HG03103 (cell line): ENCODE results near the gene C1orf174.

Experiments
- ATAC-seq: cut with Tn5 transposase; IDR thresholded peaks from one replicate; pipeline ENCODE4 v1.9.1; 2021; ENCODE audit warnings: low read depth; ENCODE audit not compliant: unreplicated experiment

C1orf174 gene

GRCh38 chr1:3910857-3911845, 11.1 kb upstream of the C1orf174 start:
- ATAC-seq, result peak; percentile 55

- no peak for ATAC-seq
These were observed 10.1 kb upstream of the C1orf174 start for GRCh38 chr1:3910049-3910731.

GRCh38 chr1:3909615-3910014, 9.5 kb upstream of the C1orf174 start:
- ATAC-seq, result no peak

GRCh38 chr1:3908886-3909517, 8.9 kb upstream of the C1orf174 start:
- ATAC-seq, result no peak

GRCh38 chr1:3907621-3908165, 7.6 kb upstream of the C1orf174 start:
- ATAC-seq, result no peak

GRCh38 chr1:3907031-3907534, 7.0 kb upstream of the C1orf174 start:
- no peak for ATAC-seq

GRCh38 chr1:3906672-3907020, 6.6 kb upstream of the C1orf174 start:
- ATAC-seq, result no peak

GRCh38 chr1:3905953-3906671, 6.0 kb upstream of the C1orf174 start:
- ATAC-seq, result no peak

- no peak for ATAC-seq
These were observed 5.3 kb upstream of the C1orf174 start for GRCh38 chr1:3905266-3905952.

GRCh38 chr1:3904843-3905185, 4.7 kb upstream of the C1orf174 start:
- ATAC-seq, result no peak

- no peak for ATAC-seq
These were observed 4.2 kb upstream of the C1orf174 start for GRCh38 chr1:3904006-3904842.

GRCh38 chr1:3903141-3904005, 3.3 kb upstream of the C1orf174 start:
- ATAC-seq, result no peak

GRCh38 chr1:3902571-3903091, 2.6 kb upstream of the C1orf174 start:
- ATAC-seq, result no peak

- no peak for ATAC-seq
These were observed 2.0 kb upstream of the C1orf174 start for GRCh38 chr1:3902111-3902511.

- ATAC-seq, result peak; percentile 47
These were observed 977 bp upstream of the C1orf174 start for GRCh38 chr1:3900969-3901529.

GRCh38 chr1:3899754-3900149, 320 bp downstream of the C1orf174 start:
- ATAC-seq, result peak; percentile 2

GRCh38 chr1:3898994-3899753, 898 bp downstream of the C1orf174 start:
- ATAC-seq, result no peak
